Measurements from ENCODE around the gene PCDH9.

DNA sequence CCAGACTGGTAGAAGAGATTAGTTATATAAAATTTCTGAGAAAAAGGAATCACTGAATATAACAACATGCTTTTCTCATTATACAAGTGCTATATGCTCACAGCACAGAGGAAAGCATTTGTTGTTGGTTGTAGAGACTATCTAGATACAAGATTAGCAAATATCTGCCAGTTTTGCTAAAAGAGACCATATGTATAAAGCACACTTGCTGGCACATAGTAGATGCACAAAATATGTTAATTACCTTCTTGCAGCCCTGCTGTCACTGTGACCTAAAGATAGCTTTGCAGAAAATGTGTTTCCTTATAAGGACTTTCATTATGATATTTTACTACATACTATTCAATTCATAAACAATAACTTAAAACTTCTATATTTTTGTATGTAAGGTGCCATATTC, 755.1 kb downstream of the PCDH9 start:
- TF ChIP-seq FOXM1 (IDR thresholded peaks at IDR 0.05; ENCODE audit: low read depth) = no peak
- TF ChIP-seq EZH2phosphoT487 (IDR thresholded peaks at IDR 0.05; ENCODE audit: borderline replicate concordance, low read depth) = no peak
- TF ChIP-seq, protein P1, sequence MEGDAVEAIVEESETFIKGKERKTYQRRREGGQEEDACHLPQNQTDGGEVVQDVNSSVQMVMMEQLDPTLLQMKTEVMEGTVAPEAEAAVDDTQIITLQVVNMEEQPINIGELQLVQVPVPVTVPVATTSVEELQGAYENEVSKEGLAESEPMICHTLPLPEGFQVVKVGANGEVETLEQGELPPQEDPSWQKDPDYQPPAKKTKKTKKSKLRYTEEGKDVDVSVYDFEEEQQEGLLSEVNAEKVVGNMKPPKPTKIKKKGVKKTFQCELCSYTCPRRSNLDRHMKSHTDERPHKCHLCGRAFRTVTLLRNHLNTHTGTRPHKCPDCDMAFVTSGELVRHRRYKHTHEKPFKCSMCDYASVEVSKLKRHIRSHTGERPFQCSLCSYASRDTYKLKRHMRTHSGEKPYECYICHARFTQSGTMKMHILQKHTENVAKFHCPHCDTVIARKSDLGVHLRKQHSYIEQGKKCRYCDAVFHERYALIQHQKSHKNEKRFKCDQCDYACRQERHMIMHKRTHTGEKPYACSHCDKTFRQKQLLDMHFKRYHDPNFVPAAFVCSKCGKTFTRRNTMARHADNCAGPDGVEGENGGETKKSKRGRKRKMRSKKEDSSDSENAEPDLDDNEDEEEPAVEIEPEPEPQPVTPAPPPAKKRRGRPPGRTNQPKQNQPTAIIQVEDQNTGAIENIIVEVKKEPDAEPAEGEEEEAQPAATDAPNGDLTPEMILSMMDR (IDR thresholded peaks at IDR 0.05) = no peak
- no peak for TF ChIP-seq RFX5 (IDR thresholded peaks at IDR 0.05; ENCODE audit: low read length)
- no peak for TF ChIP-seq SIN3A (IDR thresholded peaks at IDR 0.05; ENCODE audit: borderline replicate concordance, low read depth, low read length)
- TF ChIP-seq, protein P2, sequence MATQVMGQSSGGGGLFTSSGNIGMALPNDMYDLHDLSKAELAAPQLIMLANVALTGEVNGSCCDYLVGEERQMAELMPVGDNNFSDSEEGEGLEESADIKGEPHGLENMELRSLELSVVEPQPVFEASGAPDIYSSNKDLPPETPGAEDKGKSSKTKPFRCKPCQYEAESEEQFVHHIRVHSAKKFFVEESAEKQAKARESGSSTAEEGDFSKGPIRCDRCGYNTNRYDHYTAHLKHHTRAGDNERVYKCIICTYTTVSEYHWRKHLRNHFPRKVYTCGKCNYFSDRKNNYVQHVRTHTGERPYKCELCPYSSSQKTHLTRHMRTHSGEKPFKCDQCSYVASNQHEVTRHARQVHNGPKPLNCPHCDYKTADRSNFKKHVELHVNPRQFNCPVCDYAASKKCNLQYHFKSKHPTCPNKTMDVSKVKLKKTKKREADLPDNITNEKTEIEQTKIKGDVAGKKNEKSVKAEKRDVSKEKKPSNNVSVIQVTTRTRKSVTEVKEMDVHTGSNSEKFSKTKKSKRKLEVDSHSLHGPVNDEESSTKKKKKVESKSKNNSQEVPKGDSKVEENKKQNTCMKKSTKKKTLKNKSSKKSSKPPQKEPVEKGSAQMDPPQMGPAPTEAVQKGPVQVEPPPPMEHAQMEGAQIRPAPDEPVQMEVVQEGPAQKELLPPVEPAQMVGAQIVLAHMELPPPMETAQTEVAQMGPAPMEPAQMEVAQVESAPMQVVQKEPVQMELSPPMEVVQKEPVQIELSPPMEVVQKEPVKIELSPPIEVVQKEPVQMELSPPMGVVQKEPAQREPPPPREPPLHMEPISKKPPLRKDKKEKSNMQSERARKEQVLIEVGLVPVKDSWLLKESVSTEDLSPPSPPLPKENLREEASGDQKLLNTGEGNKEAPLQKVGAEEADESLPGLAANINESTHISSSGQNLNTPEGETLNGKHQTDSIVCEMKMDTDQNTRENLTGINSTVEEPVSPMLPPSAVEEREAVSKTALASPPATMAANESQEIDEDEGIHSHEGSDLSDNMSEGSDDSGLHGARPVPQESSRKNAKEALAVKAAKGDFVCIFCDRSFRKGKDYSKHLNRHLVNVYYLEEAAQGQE (IDR thresholded peaks at IDR 0.05; ENCODE audit: low read depth, low read length) = no peak
- TF ChIP-seq TAF1 (IDR thresholded peaks at IDR 0.05; ENCODE audit: borderline replicate concordance, low read depth, low read length) = no peak
- no peak for TF ChIP-seq YY1 (IDR thresholded peaks at IDR 0.05; ENCODE audit: low read depth)
- TF ChIP-seq, protein P3, sequence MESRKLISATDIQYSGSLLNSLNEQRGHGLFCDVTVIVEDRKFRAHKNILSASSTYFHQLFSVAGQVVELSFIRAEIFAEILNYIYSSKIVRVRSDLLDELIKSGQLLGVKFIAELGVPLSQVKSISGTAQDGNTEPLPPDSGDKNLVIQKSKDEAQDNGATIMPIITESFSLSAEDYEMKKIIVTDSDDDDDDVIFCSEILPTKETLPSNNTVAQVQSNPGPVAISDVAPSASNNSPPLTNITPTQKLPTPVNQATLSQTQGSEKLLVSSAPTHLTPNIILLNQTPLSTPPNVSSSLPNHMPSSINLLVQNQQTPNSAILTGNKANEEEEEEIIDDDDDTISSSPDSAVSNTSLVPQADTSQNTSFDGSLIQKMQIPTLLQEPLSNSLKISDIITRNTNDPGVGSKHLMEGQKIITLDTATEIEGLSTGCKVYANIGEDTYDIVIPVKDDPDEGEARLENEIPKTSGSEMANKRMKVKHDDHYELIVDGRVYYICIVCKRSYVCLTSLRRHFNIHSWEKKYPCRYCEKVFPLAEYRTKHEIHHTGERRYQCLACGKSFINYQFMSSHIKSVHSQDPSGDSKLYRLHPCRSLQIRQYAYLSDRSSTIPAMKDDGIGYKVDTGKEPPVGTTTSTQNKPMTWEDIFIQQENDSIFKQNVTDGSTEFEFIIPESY (IDR thresholded peaks at IDR 0.05; ENCODE audit: borderline replicate concordance, low read depth) = no peak
- TF ChIP-seq ELF1 (IDR thresholded peaks at IDR 0.05) = no peak

Measured in SK-N-SH (cell line).